Mononuclear cell (primary cell): ENCODE measurements around the gene TMC4. TPM values are rescaled to one million over a fixed set of nuclear protein-coding genes. Genes with fewer than 3 reads are reported as not detected.

Source experiments
- H3K27me3 ChIP-seq: 2 replicates; pipeline ENCODE4 v1.6.0; 2011; ENCODE audit warnings: low read length, control low read depth; ENCODE audit not compliant: insufficient read depth
- H3K4me1 ChIP-seq: 2 replicates; pipeline ENCODE4 v1.5.1; 2011; ENCODE audit warnings: mild to moderate bottlenecking, low read length, control low read depth; ENCODE audit not compliant: insufficient read depth
- H3K4me3 ChIP-seq: 2 replicates; pipeline ENCODE4 v1.5.1; 2011; ENCODE audit warnings: mild to moderate bottlenecking, low read length, moderate library complexity
- H3K9me3 ChIP-seq: 2 replicates; pipeline ENCODE4 v1.5.1; 2011; ENCODE audit warnings: low read depth, mild to moderate bottlenecking, control low read depth, low read length
- total RNA-seq: library from RNA; depleted of rRNA; stranded (reverse); fragments of >200 nt; gene quantifications from one replicate; pipeline ENCODE4 v1.2.3, GENCODE V29; 2012

Gene TMC4
- total RNA-seq, 1 donor: 0.31 TPM

- H3K4me1 ChIP-seq: no peaks in the 10 kb centered on the region
- H3K9me3 ChIP-seq: no peaks in the 10 kb centered on the region
- H3K27me3 ChIP-seq: no peaks in the 10 kb centered on the region
- H3K4me3 ChIP-seq: no peak overlapping the region
Measured at GRCh38 chr19:54124393-54124792, 48.6 kb downstream of the TMC4 start.

DNA sequence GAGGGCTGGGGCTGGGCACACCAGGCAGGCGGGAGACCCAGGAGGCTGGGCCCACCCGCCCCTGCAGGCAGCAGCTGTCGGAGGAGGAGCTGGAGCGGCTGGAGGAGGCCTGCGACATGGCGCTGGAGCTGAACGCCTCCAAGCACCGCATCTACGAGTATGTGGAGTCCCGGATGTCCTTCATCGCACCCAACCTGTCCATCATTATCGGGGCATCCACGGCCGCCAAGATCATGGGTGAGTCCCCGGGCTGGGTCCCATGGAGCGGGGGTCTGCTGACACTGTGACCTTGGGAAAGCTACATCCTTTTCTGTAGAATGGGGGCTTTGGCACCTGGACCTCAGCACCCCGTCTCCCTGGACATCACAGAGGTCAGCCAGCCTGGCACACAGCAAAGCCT is 49.3 kb downstream of the TMC4 start:
- no peaks in the 10 kb centered on the region for H3K9me3 ChIP-seq
- H3K4me3 ChIP-seq: no peak overlapping the region
- no peaks in the 10 kb centered on the region for H3K27me3 ChIP-seq
- H3K4me1 ChIP-seq: no peaks in the 10 kb centered on the region

DNA sequence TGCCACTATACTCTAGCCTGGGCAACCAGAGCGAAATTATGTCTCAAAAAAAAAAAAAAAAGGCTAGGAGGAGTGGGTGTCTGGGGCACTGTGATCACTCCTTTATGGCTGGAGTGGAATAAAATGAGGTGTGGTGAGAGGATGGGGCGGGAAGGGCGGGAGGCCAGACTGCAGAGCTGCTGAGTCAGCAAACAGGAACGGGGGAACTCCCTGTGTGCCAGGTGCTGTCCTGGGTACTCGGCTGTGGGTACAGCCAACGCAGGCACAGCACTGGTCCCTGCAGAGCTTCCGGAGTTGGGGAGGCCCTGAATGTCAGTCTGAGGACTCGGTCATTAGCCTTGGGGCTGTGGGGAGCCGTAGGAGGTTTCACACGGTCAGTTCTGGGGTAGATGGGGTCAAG is 51.7 kb downstream of the TMC4 start:
- Histone ChIP-seq H3K4me1 (peaks cover 7% of the 10 kb centered on the region), H3K9me3 (no peaks in the 10 kb centered on the region), H3K27me3 (no peaks in the 10 kb centered on the region), H3K4me3 (no peak overlapping the region)

- Histone ChIP-seq H3K27me3 (no peaks in the 10 kb centered on the region), H3K4me1 (peaks cover 27% of the 10 kb centered on the region), H3K9me3 (no peaks in the 10 kb centered on the region), H3K4me3 (peak within 1 kb of the TSS; percentile 70)
Measured at GRCh38 chr19:54115109-54116063, 57.6 kb downstream of the TMC4 start, which contains the start of the genes PRPF31 and TFPT. TSS of gene PRPF31 (plus strand) at chr19:54115754. CDS start at chr19:54118279, 2,525 bp downstream. TSS of gene TFPT (minus strand) at chr19:54115657. CDS start at chr19:54115269, 388 bp downstream.

- peak overlapping the region; percentile 70 for H3K4me3 ChIP-seq
- peaks cover 27% of the 10 kb centered on the region for H3K4me1 ChIP-seq
- no peaks in the 10 kb centered on the region for H3K9me3 ChIP-seq
- no peaks in the 10 kb centered on the region for H3K27me3 ChIP-seq
Measured at GRCh38 chr19:54114340-54115108, 58.4 kb downstream of the TMC4 start.

Other genes starting within 250 kb of the TMC4 start
- not detected for gene CACNG8, start 210.2 kb downstream of the TMC4 start, total RNA-seq
- gene CACNG6, start 181.5 kb downstream of the TMC4 start, total RNA-seq: not detected
- 12.4 TPM for gene VSTM1, start 109.3 kb downstream of the TMC4 start, total RNA-seq
- 0.21 TPM for gene TARM1, start 91.8 kb downstream of the TMC4 start, total RNA-seq
- gene OSCAR, start 72.4 kb downstream of the TMC4 start, total RNA-seq: 8.7 TPM
- gene NDUFA3, start 70.3 kb downstream of the TMC4 start, total RNA-seq: 6.9 TPM
- 5.7 TPM for gene TFPT, start 57.5 kb downstream of the TMC4 start, total RNA-seq
- 27.8 TPM for gene PRPF31, start 57.4 kb downstream of the TMC4 start, total RNA-seq
- gene CNOT3, start 35.4 kb downstream of the TMC4 start, total RNA-seq: 8.1 TPM
- gene LENG1, start 13.4 kb downstream of the TMC4 start, total RNA-seq: 11.9 TPM
- gene MBOAT7, start 16.4 kb upstream of the TMC4 start, total RNA-seq: 30.3 TPM
- gene TSEN34, start 18.1 kb upstream of the TMC4 start, total RNA-seq: 15.5 TPM
- 2,589 TPM for gene RPS9, start 27.7 kb upstream of the TMC4 start, total RNA-seq
- 51.4 TPM for gene LILRB3, start 49.8 kb upstream of the TMC4 start, total RNA-seq
- 16.9 TPM for gene LILRA6, start 69.6 kb upstream of the TMC4 start, total RNA-seq
- 0.10 TPM for gene LILRB5, start 84.1 kb upstream of the TMC4 start, total RNA-seq
- gene LILRB2, start 108.0 kb upstream of the TMC4 start, total RNA-seq: 27.3 TPM
- gene LILRA5, start 140.0 kb upstream of the TMC4 start, total RNA-seq: 191 TPM
- gene LILRA4, start 166.0 kb upstream of the TMC4 start, total RNA-seq: 4.0 TPM
- gene LAIR1, start 191.8 kb upstream of the TMC4 start, total RNA-seq: 40.7 TPM
- 0.31 TPM for gene TTYH1, start 242.3 kb upstream of the TMC4 start, total RNA-seq